Stimulated activated CD4-positive, alpha-beta T cell treated with anti-CD3 and anti-CD28 coated beads, Interleukin-2, amount 100 ng/mL, for 4 hours (primary cell): Measurements from ENCODE around the gene WNT11.
"Not testable (repeated sequence)": the region's sequence is repeated elsewhere in the genome, so short reads cannot be mapped to it uniquely, and the experiment has no call there.

Source experiments
- DNase-seq: peaks from one replicate; pipeline ENCODE4 v3.0.0-alpha.2; 2020; ENCODE audit warnings: low read depth

WNT11 gene

DNA sequence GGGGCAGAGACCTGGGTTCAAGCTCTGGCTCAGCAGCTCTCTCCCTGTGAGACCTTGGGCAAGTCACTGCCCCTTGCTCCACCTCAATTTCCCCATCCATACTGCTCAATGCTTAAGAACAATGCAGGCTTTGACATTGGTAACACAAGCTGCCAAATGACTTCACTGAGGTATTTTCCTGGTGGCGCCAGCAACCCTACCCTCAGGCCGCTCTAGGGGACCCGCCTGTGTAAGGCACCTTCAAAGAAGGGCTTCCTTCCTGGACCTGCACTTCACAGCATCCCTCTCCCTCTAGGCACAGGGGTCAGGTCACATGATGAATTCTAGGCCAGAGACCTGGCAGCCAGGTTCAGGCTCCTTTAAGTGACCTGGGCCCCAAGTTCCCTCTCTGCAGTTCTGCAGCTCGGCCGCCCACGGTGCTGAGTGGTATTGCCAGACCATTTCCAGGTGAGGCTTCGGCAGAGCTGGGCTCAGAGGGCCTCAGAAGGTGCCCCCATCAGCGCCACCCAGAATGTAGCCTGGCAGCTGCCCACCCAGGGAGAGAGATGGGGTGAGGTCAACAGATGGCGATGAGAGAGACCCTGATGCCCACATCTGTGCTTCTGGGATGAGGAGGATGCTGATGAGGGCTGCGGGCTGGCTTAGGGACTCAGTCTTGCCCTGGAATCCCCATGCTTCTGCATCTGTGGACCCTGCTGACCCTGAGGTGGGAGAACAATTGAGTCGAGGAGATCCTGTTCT is 4.5 kb downstream of the WNT11 start:
- DNase-seq: no peak

DNA sequence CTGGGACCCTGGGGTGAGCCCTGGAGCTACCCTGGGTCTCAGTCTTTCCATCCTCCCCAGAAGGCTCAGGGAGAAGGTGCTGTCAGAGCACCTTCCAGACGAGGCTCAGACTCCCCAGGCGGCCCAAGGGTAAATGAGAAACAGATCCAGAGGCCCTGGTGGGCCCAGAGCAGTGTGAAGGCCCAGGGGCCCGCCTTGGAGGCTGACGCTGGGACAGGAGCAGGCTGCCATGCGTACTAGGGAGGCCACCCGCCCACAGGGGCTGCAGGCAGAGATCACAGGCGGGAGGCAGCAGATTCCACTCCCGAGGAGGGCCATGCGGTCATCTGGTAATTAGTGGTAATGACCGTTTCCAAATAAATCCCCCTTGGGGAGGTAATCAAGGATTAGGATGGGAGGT is 5.2 kb downstream of the WNT11 start:
- no peak for DNase-seq

DNA sequence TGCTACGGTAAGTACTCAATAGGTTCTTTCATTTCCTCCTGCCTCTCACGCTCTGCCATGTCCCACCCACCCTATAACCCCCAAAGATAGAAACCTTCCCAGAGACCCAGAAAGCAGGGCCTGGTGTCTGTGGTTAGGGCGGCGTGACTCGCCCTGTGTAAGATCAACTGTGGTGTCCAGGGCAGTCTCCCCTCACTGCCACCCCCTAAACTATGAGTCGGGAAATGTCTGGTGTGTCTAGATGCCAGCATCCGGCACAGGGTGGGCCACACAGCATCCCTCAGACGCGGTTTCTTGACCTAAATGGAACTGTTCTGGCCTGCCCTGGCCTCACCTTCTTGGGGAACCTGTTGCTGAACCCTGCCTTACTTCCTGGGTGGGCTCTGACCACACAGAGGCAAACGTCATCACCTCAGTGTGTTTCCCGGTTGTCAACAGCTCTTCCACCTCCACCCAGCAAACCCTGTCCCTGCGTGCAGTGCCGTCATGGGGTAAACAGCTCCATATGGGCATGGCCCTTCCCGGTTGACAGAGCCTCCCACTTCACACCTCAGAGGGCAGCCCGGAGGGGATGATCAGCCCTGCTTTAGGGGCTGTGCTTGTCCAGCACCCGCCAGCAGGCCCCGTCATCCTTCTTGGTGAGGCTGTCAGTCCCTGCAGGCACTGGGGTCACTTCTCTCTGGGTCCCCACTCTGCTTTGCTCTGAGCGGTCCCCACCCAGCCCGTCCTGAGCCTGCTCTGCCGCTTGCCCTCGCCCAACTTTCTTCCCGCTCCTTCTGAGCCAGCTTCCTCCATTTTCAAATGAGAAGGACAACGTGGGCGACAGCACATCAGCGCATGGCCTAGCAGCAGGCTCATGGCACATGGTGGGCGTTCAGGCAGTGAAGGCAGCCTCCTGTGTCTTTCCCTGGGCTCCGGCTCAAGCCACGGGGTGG is 6.0 kb downstream of the WNT11 start:
- no peak for DNase-seq

DNA sequence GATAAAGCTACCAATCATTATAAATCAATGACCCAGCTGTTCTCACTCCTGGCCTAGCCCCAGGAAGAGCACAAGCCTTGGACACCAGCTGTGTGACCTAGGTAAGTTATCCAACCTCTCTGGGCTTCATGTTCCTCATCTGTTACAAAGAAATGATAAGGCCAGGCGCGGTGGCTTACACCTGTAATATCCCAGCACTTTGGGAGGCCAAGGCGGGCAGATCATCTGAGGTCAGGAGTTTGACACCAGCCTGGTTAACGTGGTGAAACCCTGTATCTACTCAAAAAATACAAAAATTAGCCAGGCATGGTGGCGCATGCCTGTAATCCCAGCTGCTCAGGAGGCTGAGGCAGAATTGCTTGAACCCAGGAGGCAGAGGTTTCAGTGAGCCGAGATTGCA is 7.6 kb downstream of the WNT11 start:
- not testable (repeated sequence) for DNase-seq

DNA sequence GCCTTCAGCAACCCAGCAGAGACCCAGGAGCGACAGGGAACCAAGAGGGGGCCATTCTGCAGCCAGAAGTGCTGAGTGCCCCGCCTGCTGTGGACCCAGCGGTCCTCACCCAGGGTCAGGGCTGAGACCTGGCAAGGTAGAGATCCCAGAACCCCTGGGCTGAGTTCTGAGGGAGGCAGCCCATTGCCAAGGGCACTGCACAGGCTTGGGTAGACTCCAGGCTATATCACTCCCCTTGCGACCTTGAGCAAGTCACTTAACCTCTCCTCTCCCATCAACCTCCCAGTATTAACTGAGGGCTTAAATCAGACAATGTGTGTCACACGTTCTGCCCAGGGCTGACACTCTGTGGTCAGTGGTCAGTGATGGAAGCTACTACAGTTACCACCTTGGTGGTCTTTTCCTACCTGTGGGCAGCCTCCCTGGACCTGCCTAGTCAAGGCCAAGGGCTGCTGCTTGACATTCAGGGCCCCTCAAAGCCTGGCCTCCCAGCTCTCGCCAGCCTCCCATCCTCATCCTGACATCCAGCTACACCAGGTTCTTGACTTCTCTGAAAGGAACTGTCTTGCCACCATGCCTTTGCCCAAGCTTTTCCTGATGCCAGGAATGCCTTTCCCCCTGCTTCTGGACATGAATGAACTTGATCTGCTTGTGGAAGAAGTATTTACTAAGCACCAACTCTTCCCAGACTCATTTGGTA is 8.2 kb downstream of the WNT11 start:
- DNase-seq: no peak

DNA sequence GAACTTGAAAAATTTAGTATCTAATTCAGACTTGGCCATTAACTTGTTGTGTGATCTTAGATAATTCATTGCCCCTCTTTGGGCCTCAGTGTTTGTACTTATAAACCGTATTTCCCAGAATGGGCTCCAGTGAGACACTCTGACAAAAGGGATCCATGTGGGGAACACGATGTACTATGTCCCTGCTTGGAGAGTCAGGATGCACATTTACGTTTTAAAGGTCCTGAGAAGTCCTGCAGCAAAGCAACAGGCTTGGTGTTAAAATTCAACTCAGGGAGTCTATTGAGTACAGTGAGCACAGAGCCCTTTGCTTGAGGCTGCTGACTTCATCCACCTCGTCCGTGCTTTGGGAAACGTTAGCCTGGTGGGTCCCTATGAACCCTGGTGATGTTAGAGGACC is 9.0 kb downstream of the WNT11 start:
- DNase-seq: no peak

DNA sequence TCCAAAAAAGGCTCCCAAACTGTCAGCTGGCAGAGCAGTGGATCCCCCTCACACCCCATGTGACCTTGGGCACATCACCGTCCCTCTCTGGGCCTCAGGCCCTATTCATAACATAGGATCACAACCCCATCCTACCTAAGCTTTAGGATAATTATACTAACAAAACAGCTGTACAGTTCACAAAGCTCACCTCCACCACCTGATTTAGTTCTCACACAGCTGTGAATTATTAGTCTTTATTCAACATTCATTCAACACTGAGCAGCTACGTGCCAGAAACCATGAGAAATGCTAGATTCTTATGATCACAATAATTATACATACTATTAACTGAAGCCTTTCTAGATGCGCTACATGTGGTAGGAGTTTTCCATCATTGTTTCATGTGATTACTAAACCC is 9.5 kb downstream of the WNT11 start:
- DNase-seq: no peak

DNA sequence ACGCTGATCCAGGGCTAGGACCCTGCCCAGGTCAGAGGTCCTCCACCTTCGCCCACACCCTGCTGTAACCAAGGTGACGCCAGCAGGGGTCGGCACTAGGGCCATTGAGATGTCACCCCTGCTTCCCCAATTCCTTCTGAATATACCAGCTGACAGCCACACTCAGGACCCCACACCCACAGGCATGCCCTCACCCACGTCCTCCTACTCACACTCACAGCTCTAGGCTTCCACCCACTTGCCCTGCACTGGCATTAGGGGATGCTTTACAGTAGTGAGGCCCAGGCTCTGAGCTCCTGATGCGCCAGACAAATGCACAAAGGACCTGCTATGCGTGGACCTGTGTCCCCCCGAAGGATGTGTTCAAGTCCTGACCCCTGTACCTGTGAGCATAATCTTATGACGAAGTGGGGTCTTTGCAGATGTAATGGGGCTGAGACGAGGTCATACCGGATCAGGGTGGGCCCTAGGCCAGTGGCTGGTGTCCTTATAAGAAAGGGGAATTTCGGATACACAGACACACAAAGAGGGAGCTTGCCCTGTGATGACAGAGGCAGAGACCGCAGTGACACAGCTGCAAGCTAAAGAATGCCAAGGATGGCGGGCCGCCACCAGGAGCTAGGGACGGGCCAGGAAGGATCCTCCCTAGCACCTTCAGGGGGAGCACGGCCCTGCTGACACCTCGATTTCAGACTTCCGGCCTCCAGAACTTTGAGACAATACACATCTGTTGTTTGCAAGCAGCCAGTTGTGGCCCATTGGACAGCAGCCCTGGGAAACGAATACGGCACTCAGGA is 11.2 kb downstream of the WNT11 start:
- DNase-seq: no peak

DNA sequence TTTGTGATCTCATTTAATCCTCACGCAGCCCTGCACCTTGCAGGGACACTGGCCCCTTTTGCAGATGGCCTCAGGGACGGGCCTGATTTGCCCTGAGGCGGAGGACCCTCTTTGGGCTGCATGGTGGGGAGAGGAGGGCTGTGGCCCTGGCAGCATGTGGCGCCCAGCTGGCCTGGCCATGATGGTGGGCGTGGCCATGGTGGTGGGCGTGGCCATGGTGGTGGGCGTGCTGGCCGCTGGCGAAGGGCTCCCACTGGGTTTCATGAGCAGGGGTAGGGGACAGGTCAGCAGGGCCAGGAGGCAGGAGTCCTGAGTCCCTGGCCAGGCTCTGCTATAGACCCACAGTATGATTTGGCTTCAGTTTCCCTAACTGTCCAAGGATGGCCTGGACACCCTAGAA is 13.1 kb downstream of the WNT11 start:
- DNase-seq: no peak

DNA sequence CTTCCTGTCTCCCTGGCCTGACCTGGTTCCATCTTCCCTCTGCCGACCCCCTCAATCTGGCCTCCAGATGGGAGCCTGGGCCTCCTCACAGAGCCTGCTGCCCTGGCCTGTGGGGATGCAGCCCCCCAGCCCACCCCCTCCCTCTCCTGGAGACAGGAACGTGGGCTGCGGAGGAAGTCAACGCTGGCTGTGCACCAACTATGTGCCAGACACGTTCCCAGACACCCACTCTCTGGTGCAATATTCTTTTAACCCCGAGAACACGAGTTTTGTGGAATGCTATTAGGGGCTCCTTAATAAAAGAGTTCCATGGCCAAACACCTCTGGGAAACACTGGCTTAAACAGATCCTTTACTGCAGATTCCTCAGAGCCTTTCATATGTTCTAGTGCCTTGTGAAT is 15.9 kb downstream of the WNT11 start:
- no peak for DNase-seq

DNA sequence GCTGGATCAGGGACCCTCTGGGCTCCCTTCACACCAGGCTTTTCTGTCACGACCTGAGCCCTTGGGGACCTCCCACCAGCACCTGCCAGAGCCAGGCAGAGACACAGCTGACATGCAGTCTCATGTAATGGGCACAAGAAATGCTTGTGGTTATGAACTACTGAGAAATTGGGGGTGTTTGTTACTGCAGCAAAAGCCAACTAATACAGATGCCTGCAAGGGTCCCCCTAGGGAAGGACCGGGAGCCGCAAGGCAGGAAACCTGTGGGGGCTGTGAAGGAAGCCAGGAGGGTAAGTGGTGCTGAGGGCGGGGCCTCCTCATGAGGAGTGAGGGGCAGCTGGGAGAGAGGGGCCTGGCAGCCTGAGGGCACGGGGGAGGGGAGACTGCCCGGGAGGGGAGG is 16.6 kb downstream of the WNT11 start:
- DNase-seq: no peak

DNA sequence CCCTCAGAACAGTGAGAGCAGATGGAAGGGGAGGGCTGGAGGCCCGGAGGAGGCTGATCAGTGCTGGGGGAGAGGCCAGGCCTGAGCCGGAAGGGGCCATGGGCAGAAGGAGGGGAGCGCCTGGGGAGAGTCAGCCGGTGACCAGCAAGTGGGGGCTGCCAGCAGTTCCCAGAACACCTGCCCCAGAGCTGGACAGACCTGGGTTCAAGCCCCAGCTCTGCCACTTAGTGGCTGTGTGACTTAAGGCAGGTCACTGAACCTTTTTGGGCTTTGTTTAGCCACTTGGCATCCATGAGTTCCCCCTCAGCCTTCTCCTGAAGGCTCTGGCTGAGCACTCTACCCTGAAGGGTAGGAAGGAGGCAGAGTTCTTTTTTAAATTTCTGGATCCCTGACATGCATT is 17.4 kb downstream of the WNT11 start:
- no peak for DNase-seq

DNA sequence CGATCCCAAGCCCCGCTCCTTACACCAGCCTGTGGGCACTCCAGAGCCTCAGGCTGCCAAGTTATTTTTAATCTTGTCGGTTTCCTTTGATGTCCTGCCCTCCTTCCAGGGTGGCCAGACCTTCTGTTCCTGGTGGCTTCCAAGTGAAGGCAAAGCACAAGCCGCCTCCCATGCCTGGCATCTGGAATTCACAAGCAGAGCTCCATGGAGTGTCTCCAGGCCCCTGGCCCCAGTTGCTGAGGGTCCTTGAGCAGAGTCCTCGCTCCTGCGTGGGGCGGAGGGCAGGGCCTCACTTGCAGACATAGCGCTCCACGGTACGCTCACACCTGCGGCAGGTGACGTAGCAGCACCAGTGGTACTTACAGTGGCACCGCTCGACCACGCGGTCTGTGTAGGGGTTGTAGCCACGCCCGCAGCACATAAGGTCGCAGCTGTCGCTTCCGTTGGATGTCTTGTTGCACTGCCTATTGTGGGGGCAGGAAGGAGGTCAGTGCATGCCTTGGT is 19.5 kb downstream of the WNT11 start:
- DNase-seq: no peak

DNA sequence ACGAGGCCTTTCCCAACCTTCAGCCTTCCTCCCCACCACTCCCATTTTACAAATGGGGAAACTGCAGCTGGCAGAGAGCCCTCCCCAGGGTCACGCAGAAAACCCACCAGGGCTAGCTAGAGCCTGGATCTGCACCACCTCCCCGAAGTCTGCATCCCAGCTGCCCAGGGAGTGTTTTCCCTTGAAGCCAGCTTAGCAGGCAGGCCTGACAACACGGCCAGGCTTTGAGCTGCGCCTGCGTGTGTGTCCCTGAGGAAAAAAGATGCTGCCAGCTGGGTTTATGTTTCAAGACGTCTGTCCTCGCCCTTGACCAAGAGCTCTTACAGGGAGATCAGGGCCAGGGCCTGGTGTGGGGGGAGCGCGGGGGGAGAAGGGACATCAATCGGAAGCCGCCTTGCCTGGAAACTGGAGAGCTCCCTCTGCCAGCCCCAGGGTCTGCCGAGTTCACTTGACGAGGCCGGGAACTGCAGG is 20.3 kb downstream of the WNT11 start:
- no peak for DNase-seq

DNA sequence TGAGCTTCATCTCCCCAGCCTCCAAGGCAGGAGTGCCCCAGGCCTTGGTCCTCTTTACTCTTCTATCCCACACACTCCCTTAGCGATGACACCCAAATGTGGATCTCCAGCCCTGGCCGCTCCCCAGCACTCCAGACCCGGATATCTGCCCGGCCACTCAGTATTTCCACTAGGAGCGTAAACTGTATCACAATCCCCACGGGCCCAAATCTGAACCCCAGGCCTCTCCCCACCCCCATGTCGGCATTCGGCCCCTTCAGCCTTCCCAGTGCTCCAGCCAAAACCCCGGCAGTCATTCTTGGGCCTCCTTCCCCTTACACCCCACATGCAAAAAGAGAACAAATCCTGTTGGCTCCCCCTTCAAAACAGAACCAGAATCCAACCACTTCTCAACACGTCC is 20.8 kb downstream of the WNT11 start:
- DNase-seq: no peak

DNA sequence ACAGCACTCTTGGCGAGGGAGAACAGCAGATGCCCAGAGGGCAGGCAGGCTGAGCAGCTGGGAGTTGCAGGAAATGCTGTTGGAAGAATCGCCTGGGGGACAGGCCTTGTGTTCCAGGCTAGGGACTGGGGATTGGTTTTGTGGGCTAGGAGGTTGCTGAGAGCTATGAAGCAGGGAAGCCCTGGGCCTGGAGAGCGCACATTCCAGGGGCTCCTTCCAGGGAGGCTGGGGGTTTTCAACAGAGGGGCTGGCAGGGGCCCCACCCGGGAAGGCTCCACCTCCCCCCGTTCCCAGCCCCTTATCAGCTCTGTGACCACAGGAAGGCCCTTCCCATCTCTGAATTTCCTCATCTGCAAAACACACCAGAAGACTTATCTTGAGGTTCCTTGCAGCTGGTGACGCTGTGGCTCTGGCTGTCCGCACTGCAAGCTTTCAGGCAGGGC is 21.7 kb downstream of the WNT11 start:
- DNase-seq: no peak

DNA sequence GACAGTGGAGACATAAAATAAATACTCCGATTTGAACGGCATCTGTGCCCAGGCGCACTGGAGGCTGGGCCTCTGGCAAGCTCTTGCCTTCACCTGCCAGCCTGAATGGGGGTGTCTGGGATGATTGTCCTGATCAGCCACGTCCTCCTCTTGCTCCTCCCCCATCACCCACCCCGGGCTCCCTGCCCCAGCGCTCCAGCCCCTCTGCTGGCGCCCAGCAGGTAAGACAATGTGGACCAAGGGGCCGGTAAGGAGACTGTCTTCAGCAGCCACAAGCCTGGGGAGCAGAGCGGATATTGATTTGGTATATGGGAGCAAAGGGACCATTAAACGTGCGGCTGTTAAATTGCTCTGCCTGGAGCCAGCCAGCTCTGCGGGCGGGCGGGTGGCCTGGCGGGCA is 24.9 kb downstream of the WNT11 start:
- no peak for DNase-seq

DNA sequence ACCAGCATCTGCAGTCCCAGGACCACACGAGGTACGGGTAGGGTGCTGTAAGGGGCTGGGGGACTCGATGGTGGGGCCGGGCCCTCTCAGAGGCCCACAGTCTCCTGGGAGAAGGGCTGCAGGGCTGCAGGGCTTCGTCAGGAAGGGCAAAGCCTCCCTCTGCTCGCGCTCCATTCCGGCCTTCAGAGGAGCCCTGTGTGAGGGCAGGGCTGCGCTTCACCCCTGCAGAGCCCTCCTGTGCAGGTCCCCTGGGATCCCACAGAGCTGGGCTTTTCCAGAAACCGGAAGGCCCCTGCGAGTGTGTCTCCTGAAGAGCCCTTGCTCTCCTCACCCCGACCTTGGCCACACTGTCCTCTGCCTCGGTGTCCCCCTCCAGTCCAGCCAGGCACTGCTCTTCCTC is 27.2 kb downstream of the WNT11 start:
- no peak for DNase-seq

DNA sequence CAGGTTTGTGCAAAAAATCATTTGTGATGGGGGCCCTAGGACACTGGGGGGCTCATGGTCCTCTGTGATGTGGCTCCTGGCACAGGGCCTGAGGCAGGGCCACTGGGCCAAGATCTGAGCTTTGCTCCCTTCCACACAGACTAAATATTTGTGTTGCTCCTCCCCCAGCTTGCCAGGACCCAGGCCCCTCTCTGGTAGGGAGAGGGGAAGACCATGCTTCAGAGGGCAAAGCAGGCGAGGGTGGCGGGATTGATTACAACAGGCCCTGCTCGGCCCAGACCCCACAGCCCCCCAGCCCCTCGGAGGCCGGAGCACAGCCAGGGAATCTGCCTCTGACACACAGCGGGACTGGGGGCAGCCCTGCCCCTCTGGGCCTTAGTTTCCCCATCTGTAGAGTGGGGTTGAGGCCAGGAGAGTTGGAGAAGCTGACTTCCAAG is 29.0 kb downstream of the WNT11 start:
- no peak for DNase-seq

DNA sequence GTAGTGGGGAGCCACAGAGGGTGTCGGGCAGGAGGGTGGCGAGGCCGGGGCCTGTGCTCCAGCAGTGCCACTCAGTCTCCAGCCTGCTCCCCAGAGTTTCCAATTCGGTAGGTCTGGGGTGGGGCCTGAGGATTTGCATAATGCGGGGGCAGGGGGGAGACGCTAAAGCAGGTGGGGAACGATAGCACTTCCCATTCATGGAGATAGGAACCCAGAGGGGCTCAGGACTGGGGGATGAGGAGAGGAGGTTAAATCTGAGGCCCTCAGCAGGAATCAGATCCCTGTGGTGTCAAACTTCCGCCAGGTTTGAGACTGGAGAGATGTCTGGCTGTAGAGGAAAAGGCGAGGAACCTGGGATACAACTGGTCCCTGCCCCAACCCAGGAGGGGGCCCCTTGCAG is 29.8 kb downstream of the WNT11 start:
- DNase-seq: no peak

DNA sequence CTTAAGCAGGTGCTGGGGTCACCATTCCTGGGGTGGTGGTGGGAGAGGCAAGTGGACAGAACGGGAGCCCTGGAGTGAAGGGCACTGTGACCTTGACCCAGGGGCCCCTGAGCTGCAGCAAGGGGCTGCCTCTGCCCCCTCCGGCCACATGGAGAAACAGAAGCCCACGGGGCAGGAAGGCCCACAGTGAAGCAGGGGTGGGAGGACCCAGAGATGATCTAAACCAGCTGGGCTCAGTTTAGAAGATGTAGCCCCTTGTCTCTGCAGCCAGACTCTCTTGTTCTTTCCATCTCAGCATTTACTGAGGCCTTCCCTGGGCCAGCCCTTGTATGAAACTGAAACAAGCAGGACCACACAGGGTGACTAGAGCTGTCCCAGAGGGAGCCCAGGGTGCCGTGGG is 30.5 kb downstream of the WNT11 start:
- DNase-seq: no peak

DNA sequence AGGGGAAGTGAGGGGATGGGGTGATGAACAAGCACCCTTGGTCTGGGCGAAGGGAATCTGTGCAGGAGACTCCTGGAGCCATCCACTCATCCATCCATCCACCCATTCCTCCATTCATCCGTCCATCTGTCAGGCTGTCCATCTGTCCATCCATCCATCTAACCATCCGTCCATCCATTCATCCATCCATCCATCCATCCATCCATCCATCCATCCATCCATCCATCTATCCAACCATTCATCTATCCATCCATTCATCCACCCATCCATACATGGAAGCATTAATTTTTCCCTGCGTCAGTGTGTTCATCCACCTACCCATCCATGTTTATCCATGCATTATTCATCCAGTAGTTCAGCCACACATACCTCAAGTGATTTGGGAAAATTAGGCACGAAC is 32.0 kb downstream of the WNT11 start:
- no peak for DNase-seq
